GM19025 (cell line): Measurements from ENCODE around the gene NR6A1.

Experiments used
- ATAC-seq: cut with Tn5 transposase; IDR thresholded peaks from one replicate; pipeline ENCODE4 v1.9.1; 2021; ENCODE audit warnings: mild to moderate bottlenecking, low read depth, moderate library complexity; ENCODE audit not compliant: unreplicated experiment

Gene NR6A1

DNA sequence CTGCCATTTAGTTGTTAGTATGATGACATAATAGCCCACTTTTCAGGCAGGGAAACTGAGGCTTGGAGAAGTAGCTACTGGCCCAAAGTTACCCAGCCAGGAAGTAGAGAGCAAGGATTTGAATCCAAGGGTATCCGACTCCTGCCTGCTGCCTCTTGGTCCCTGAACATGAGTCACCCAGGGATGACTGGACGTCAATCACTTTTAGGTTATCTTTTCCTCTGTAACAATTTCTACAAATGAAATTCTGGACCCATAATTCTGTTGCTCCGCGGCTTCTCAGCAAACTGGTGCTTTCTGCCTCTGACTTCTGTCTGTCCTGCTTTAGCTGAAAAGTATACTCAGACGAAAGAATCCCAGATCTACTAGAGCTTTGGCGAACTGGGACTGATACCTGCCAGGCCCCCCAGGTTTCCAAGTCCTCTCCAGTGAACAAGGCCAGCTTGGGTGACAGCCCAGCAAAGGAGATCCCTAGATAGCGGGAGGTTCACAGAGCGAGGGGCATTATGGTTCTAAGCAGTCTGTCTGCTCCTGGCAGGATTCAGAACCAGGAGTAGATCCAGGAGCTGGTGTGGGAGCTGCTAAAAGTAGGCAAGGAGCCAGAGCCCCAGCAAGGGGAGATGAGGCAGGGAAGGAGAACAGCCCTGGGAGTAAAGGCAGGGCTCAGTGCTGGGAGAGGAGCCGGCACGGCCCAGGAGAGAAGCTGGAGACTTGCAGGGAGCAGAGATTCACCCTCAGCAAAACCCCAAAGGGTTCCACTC lies 26.4 kb upstream of the NR6A1 start:
- no peak for ATAC-seq

DNA sequence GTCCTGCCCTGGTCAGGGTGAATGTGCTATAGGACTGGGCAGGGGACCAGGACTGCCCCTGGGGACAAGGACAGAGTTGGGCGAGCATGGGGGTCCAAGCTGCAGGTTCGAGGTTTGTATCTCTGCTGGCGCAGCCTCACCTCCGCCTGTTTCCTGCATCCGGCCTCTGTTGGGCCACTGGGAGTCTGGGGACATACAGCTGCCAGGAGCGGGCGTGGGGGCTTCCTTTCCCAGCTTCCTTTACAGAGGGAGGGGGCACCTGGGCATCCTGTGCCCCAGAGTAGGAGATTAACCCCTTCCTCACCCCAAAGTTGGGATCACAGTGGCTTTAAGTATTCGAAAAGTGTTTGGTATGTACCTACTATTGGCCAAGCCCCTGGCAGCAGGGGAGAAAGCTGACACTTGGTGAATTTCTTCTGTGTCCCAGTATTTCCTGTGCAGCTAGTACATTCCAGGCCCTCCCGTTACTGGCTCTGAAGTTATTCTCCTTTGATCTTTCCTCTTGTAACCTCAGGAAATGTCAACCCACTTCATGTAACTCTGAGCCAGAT lies 24.8 kb upstream of the NR6A1 start:
- ATAC-seq: no peak

DNA sequence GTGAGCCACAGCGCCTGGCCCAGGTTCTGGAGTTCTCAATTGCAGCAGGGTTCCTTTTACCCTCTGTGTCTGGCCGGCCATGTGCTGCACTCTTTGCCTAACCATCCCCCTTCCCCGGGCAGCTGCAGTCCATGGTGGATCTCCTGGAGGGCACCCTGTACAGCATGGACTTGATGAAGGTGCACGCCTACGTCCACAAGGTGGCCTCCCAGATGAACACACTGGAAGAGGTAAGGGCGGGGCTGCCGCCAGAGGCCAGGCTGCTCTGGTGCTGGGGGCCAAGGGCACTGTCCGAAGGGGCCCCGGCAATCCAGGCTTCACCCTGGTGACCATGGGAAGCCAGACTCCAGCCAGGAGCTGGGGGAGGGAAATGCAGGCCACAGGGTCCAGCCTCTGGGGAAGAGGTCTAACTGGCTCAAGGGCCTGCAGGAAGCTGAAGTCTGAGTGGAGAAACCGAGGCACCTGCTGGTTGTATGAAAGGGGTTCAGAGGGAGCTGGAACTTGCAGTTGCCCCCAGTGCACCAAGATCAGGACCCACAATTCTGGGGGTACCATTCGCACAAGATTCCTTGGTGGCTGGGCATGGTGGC lies 23.9 kb upstream of the NR6A1 start:
- ATAC-seq: no peak

DNA sequence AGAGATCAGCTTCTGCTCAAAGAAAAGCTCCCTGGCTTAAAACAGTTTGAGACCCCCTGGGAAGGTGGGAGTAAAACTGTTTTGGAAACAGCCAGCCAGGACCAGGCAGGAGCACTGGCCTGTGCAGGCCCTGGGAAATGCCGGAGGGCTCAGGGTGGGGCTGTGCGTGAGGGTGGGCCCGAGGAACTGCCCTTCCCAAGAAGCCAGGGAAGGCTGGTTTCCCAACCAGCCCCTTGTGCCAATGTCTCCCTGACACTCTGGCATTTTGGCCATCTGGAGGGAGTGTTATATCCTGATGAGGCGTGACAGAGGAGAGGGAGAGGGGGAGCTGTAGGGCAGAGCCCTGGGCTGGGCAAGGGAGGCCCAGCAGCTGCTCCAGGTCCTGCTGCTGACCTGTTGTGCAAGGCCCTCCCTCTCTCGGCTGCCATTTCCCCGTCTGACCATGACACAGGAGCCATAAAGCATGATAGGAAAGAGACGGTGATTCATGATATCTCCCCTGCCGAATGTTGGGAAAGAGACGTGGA lies 22.0 kb upstream of the NR6A1 start:
- ATAC-seq: no peak

DNA sequence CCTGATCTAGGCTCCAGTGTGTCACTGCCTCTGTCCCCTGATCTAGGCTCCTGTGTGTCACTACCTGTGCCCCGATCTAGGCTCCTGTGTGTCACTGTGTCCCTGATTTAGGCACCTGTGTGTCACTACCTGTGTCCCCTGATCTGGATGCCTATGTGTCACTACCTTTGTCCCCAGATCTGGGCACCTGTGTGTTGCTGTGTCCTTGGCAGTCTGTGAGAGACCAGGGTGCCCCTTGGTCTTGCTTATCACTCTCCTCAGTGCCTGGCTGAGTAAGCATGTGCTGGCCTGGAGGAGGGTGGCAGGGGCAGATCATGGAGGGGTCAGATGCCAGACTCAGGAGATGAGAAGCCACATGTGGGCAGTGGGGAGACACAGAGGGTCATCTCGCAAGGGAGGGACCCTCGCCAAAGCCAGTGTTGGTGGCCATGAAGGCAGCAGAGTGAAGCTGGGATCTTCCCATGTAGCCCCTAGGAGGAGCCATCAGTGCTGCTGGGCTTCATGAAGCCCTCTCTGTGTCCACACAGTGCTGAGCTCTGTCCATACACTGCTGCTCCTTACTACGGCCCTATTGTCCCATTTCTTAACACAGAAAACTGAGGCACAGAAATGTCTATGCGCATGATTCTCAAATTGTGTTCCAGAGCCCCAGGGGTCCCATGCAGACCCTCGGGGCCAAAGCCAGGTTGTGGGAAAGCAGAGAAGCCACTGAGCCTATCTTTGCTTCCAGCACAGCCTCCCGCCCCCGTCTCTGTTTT lies 21.3 kb upstream of the NR6A1 start:
- no peak for ATAC-seq

DNA sequence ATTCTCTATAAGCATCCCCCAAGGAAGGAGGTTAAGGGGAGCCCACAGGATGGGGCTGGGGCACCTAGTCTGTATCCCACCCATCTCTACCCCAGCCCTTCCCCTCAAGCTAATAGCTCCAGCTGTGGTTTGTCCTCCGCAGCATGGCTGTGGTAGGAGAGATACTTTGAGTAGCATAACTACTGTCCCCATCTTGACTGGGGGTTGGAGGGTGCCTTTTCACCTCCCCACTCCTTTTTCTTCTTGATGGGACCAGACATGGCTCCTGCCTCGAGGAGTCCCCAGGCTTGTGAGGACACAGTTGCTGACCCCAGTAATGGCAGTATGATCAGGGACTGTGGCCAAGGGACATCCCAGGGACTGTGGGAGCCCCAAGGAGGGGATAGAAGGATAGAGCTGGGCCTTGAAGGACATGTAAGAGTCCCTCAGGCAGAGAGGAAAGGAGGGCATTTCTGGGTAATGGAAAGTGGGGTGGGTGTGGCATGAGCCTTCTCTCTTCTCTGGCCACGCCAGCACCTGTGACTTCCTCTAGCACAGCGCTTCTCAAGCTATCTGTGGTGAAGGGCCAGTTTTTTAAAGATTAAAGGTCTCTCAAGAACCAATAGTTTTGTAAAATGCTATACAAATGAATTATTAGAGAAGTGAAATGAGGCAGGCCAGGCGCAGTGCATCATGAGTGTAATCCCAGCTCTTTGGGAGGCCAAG lies 19.8 kb upstream of the NR6A1 start:
- ATAC-seq: no peak

DNA sequence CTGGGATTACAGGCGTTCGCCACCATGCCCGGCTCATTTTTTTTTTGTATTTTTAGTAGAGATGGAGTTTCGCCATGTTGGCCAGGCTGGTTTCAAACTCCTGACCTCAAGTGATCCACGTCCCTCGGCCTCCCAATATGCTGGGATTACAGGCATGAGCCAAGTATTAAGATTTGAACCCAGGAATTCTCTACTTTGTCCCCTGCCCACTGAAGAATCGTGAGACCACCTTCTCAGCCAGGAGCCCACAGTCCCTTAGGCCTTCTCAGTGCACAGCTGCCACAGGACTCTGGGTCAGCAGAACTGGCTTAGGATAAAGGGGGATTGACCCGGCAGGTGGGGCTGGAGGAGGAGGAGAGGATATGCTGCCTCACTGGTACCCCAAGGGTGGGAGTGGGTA lies 19.2 kb upstream of the NR6A1 start:
- no peak for ATAC-seq

DNA sequence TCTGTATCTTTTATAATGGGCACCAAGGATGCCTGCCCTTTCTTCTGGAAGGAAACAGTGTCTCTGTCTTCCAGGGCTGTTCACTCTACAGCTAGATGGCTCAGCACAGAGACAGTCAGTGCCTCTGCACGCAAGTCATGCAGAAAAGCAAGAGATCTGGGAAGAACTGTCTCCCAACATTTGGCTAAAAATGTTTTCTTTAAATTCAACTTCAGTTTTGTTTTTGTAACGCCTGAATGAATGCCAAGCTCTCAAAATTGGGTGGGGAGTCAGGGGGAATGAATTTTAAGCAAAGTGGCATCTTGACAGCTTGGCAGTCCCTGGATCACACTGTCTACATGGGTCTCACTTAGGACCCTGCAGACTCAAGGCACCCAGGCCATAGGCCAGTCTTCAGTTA lies 18.4 kb upstream of the NR6A1 start:
- ATAC-seq: no peak

DNA sequence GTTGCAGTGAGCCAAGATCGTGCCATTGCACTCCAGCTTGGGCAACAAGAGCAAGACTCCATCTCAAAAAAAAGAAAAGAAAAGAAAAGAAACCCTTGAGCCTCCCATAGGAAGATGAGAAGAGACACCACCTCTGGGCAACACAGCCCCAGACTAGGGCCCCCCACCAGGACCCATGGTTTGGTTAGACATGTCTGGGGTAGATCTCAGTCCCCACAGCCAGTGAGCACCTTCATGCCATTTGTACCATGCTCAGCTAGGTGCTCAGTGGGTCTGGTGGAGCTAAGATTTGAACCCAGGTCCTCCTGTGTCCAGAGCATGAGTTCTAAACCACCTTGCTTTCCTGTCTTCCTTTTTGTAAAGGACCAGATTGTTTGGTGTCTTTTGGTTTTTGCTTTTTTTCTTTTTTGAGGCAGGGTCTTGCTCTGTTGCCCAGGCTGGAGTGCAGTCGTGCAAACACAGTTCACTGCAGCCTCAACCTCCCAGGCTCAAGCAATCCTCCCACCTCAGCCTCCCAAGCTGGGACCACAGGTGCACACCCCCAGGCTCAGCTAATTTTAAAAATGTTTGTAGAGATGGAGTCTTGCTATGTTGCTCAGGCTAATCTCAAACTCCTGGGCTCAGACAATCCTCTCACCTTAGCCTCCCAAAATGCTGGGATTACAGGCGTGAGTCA lies 17.6 kb upstream of the NR6A1 start:
- ATAC-seq: no peak

DNA sequence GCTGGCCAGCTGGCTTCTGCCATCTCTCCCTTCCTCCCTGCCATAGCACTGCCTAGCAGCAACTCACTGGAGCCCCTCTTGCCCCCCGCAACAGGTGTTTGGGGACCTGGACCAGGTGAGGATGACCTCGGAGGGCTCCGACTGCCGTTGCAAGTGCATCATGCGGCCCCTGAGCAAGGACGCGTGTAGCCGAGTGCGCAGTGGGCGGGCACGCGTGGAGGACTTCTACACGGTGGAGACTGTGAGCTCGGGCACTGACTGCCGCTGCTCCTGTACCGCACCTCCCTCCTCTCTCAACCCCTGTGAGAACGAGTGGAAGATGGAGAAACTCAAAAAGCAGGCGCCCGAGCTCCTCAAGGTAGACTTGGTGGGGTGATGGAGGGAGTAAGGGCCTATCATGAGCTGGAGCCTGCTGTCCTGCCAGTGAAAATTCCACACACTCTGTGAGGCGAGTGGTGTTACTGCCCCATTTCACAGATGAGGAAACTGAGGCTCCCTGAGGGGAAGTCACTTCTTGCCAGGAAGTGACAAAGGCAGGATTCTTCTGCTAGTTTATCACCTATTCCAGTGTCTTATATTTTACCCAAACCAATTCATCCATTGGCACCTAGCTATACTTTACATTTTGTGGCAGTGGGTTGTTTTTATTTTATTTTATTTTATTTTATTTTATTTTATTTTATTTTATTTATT lies 15.9 kb upstream of the NR6A1 start:
- no peak for ATAC-seq

DNA sequence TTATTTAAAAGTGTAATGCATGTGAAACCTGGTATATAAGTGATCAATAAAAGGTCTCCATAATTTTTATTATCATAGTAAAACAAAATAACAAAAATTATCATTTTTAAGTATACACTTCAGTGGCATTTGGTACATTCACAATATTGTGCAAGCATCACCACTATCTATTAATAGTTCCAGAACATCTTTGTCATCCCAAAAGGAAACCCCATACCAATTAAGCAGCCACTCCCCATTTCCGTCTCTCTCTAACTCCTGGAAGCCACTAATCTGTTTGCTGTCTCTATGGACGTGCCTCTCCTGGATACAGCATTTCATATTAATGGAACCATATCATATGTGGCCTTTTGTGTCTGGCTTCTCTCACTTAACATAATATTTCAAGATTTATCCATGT lies 13.4 kb upstream of the NR6A1 start:
- no peak for ATAC-seq

DNA sequence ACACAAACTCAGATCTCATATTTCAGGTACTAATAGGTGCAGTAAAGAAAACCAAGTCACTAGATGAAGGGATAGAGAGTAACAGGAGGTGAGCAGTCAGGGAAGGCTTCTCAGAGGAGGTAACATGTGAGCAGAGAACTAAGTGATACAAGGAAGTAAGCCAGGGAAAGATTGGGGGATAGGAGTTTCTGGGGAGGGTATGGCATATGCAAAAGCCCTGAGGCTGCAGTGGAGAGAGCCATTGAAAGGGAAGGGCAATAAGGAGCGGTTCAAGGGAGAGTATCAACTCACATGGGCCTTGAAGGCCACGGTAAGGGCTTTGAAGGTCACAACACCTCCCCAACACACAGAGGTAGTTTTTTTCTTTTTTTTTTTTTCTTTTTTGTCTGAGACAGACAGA lies 12.7 kb upstream of the NR6A1 start:
- ATAC-seq: no peak

DNA sequence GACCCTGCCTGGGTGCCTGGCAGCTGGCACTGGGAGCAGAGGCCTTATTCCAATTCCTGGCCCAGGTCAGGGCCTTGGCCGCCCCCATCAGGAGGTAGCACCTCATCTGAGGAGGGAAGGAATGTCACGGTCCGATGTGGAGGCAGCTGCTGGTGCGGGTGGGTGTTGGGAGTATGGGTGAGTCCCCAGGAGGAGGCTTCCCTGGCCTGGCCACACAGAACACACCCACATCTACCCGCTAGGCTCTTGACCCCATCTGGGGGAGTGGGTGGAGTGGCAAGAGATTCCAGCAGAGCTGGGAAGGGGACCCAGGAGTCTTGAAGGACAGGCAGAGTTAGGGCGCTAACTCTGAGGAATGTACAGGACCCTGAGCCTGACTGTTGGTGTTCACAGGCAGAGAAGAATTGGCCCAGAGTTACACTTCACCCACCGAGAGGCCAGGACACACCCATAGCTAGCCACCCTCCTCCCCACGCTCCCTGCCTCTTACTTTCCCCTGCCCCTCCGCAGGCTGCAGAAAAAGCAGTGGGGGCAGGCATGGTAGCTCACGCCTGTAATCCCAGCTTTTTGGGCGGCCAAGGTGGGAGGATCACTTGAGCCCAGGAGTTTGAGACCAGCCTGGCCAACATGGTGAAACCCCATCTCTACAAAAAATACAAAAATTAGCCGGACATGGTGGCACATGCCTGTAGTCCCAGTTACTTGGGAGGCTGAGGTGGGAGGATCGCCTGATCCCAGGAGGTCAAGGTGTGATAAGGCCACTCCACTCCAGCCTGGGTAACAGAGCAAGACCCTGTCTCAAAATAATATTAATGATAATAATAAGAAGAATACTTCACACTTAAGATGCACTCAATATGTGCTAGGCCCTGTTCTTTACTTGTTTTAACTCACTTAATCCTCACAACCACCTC lies 11.8 kb upstream of the NR6A1 start:
- no peak for ATAC-seq

DNA sequence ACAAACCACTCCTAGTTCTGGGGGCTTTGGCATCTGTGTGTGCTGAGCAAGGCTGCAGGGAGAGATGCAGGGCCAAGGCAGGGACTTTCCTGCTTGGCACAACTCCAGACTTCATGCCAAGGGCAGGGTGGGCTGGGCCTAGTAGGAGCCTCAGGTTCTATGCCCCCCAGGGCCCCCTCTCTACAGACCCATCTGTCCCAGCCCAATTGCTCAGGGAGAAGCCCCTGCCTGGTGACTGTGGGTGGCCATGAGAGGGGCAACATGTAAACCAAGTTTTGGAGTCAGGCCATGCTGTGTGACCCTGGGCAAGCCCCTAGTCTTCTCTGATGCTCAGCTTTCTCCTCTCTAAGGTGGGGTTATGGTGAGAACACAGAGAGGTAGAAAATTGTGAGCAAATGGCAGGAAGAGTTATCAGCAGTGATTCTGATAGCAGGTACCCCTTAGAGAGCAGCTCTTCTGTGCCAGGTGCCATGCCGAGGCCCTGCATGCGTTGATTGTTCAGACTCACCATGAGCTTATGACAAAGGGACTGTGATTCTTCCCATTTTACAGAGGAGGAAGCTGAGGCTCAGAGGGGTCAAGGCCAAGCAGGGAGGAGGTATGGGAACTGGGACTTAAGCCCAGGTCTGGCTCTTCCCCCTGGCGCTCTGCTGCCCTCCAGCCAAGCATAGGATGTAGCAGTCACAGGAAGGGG lies 11.0 kb upstream of the NR6A1 start:
- no peak for ATAC-seq

DNA sequence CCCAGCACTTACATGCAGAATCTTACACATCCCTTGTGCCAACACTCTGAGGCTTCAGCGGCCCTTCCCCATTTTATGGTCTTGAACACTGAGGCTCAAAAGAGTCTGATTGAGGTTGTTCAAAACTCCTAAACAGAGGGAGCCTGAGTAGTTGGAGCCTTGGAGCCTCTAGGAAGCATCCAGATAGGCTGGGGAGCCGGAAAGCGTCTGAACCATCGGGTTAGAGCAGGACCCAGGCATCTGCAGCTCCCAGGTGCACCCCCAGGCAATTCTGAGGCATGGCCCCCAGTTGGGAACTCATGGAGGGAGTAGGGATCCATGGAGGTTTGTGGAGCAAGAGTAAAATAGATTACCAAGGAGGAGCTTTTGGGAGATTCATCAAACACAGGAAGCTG lies 9.6 kb upstream of the NR6A1 start:
- ATAC-seq: no peak

DNA sequence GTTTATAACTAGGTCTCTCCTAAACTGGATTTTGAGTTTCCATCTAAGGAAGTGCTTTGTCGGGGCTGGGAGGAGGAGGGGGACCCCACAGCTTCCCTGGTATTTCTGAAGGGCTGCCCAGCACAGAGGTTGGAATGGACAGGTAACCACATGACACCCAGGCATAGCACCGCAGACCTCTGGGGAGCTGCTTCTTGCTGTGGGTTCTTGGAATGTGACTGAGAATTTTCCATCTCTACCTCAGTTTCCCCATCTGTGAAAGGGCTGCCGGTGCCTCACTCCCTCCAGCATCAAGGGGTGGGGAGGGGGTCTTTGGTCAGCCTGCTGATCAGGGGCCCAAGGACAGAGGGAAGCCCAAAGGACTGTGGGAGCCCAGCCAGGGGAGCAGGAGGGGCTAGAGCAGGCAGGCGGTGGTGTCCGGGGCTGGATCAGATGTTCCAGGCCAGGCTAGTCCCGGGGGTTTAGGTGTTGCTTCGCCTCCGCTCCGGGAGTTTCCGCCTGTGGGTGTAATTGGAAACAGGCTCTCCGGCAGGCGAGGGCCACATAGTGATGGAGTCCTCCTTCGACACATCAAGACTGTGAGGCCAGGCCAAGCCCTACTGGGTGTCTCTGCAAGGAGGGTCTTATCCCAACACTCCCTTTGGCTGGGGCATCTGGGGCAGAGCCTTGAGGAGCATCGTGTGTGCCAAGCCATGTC lies 9.1 kb upstream of the NR6A1 start:
- ATAC-seq: no peak

DNA sequence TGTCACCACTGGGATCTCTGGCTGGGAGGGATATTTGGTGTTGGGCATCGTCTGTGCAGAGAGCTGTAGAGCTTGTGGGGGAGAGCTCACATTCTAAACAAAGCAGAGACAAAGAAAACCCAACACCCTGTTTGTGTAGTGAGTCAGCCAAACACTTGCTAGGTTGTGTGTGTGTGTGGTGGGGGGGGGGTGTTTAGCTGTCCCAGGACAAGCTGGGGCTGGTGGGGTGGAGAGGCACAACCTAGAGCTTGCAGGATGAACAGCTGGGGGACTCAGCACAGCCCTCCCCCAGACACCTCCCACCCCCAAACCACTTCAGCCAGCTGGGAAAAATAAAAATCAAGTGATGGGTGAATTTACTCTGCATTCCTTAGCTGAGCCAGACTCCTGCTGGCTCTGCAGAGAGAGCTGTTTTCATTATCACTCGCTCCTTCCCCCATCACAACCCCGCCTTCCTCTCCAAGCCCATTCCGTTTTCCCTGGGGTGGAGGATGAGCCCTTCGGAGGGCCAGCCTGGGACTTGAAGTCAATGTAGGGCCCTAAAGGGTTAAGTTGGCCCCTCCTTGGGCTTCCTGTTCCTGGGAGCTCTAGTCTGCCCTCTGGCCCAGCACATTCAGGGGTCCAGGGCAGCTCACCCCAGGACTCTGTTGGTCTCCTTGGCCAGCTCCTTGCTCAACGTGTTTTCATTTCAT lies 8.4 kb upstream of the NR6A1 start:
- ATAC-seq: no peak
